GM19043 (cell line): ENCODE data around the gene ENAH.
"Not testable (repeated sequence)": the region's sequence is repeated elsewhere in the genome, so short reads cannot be mapped to it uniquely, and the experiment has no call there.

Experiments used
- ATAC-seq: cut with Tn5 transposase; IDR thresholded peaks from one replicate; pipeline ENCODE4 v1.9.1; 2021; ENCODE audit warnings: low read depth; ENCODE audit not compliant: unreplicated experiment

The ENAH gene

DNA sequence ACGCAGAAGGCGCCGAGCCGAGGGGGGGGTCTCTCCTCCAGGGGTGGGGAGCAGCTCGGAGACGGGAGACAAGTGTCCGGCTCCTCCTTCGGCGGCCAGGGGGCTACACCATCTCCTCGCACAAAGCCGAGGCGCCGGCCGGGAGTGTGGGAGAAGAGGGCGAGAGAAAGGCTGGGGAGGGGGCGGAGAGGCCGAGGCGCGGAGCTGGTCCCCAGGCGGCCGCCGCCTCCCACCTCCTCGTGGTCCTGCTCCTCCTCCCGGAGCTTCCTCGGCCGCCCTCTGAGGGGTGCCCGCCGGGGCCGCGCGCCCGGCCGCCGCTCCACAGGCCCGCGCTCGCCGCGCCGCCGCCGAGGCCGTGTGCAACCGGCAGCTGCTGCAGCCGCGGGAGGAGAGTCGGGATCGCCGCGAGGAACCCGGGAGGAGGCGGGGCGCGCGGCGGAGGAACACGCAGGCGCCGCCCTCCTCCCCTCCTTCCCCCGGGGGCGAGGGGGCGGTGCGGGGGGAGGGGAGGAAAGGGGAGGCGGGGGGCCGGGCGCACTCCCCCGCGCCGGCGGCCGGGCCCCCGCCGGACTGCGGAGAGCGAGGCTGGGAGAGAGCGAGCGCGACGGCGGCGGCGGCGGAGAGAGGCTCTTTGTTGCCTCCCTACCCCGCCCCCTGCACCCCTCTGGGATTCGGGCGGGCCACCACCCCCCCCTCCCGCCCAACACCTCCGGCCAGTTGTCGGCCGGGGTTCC is at the start of gene ENAH:
Gene ENAH, minus strand, starts transcription at position 395 of the 734 bp plus-strand sequence. CDS start 433 bp downstream, outside the sequence.
- no peak for ATAC-seq

DNA sequence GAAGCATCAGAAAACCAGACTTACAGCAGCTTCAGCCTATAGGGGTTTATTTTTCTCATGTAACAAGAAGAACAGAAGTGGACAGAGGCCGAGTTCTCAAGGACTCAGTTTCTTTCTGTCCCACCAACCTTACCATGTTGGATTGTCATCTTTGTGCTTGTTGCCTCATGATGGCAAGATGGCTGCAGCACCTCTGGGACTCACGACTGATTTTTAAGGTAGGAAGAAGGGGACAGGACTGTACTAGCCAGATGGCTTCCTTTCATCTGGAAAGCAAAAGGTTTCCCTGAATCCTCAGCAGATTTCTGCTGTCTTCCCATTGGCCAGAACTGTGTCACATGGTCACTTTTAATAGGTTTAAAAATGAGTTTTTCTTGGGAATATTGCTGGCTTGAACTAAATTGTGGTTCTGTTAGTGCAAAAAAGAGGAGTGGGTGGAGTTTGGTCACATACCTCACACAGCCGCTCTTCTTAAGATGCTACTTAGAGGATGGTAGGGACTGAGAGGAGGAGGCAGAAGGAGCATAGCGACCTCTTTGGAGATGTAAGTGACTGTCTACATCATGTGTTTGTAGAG is 48.1 kb upstream of the ENAH start:
- no peak for ATAC-seq

DNA sequence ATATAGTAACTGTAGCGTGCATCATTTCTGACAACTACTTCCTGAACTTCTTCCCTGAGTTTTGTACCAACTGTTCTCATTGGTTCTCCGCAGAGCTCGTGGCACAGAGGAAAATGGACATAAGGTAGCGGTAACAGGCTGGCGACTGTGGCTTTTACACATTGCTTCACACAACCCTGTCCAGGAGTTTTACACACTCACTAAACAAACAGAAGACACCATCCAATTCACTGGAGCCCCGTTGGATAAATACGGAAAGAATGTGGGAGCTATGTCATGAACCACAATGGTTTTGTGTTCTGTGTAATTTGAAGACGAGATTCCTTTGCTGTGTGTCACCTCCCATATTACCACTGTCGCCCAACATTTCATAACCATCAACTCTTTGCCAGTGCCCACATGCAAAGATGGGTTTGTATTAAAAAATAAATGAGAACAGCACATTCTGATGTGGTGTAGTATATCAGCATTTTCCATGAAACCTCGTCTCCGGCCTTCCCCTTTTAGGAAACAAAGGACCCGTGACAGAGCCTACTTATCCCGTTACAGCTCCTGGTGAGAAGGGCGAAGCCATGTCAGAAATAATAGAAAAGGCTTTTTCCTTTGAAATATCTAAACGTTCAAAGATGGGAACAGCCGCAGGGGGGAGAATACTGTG is 47.4 kb upstream of the ENAH start:
- ATAC-seq, result no peak

DNA sequence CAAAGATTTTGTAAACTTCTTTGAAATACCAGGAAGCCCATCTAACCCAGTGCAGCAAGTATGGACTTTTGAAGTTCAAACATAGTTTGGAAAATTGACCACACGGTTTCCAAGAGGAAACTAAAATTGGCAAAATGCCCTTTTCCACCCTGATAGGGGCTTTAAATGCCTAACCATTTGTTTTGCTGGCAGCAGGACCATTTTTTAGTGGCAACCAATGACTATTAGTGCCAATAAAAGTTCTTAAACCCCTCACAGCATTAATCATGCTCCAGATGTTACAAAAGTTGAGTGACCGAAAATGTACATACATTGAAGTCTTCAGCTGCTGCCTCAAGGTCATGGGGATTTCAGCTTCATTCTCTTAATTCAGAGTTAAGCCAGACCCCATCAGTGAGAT is 46.4 kb upstream of the ENAH start:
- no peak for ATAC-seq

DNA sequence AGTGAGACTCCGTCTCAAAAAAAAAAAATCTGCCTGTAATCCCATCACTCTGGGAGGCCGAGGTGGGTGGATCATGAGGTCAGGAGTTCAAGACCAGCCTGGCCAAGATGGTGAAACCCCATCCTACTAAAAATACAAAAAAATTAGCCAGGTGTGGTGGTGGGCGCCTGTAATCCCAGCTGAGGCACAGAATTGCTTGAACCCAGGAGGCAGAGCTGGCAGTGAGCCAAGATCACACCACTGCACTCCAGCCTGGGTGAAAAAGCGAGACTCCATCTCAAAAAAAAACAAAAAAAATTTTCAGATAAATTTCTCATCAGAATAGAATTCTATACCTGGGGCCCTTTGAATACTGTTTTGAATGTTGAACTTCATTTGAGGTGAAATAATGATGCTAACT is 45.3 kb upstream of the ENAH start:
- not testable (repeated sequence) for ATAC-seq

DNA sequence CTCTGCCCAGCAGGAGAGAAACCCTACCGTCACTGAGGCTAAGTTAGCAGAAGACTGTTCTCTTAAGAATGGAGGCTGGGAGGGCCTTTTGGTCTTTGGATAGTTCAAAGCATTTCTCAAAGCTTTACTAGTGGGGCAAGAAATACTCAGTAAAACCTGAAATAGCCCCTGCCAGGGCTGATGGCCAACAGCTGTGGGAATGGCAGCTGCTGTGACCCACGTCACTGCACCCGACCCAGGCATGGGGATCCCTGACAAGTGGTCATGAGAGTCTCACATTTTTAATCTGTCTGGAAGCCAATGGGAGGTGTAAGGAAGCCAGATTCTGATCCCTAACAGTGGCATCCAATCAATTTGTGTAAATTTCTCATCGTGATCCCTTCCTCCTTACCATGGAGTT is 44.5 kb upstream of the ENAH start:
- ATAC-seq, result no peak

DNA sequence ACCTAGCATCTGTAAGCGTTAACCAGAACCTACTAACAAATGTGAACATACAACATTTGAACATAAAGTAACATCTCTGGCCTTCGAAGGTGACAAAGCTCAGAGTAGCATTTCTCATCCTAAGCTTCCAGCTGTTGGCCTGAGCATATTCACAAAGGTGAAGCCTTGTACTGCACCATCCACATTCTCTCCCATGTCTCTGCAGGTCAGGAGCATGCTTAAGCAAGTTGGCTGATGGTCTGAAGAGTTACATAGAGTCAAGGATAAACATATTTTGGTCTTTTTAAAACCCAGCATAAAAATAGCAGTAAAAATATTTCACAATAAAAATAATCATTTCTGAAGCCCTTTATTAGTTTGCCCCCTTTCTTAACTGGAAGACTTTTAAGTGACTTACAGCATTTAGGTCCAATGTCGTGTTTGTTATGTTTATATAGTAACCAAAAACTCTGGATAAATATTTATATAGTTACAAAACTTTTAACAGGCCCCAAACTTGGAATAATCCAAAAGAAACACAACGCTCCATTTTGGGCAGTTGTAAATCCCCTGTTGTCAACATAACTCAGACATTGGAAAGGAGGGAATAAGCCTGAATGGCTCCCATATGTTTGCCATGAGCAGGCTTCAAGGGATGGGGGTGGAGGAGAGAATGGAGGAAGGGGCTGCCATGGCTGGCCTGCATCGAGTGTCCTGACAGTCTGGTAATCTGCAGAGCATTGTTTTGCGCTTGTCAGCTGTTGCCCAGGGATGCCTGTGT is 42.8 kb upstream of the ENAH start:
- no peak for ATAC-seq

DNA sequence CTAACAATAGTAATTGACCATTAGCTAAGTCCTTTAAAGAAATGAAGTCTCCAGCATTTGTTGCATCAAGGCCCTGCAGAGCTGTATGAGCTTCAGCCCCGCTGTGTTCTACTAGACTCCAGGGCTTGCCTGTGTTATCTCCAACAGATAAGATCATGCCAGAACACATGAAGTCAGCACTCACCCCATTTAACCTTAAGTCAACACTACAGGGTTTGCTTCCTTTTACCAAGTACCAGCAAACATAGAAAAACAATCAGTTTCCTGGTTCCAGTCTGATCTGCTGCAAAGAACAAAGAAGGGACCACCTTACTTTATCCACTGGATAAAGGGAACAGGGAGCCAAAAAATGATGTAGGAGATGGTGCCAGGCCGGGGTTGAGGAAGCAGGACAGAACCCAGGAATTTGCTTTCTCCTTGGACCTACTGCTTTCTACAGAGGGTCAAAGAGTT is 41.3 kb upstream of the ENAH start:
- no peak for ATAC-seq

DNA sequence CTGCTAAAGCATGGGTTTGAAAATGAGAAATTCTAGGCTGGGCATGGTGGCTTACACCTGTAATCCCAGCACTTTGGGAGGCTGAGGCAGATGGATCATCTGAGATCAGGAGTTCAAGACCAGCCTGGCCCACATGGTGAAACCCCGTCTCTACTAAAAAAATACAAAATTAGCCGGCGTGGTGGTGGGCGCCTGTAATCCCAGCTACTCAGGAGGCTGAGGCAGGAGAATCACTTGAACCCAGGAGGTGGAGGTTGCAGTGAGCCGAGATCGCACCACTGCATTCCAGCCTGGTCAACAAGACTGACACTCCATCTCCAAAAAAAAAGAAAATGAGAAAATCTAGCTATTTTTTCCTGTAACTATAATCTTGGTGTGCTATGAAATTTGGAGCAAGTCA is 40.8 kb upstream of the ENAH start:
- not testable (repeated sequence) for ATAC-seq

DNA sequence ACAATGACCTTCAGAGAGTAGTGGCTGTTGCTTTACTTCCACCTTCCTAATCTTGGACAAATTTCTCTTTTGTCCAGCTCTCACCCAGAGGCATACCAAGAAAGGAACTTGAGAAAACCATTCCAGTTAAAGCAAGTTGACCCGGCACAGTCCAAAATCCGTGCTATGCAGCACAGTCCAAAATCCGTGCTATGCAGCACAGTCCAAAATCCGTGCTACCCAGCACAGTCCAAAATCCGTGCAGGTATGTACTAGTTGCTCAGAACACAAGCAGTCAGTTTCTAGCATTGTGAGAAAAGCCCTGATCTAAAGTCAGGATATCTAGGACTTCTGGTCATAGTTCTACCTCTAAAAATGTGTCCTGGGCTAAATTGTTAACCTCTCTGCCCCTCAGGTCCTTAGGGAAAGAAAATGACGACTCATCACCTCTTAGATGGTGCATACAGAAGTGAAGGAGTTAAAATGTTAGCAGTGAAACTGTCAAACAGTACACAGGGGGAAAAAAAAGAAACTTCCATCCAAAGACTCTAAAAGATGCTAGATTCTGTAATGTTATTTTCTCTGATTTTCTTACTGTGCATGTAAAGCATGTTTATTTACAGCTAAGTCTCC is 40.3 kb upstream of the ENAH start:
- no peak for ATAC-seq

DNA sequence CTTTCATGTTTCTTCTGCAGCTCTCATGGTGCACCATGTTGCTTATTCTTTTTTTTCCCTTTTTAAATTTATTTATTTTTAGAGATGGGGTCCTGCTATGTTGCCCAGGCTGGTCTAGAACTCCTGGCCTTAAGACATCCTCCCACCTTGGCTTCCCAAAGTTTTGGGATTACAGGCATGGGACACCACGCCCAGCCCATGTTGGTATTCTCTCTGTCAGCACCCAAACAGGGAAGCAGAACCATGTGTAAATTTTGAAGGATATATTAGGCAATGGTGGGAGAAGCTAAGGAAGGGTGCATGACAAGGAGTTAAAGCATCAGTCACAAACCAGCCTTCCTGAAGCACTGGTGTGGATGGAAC is 39.6 kb upstream of the ENAH start:
- ATAC-seq, result no peak

DNA sequence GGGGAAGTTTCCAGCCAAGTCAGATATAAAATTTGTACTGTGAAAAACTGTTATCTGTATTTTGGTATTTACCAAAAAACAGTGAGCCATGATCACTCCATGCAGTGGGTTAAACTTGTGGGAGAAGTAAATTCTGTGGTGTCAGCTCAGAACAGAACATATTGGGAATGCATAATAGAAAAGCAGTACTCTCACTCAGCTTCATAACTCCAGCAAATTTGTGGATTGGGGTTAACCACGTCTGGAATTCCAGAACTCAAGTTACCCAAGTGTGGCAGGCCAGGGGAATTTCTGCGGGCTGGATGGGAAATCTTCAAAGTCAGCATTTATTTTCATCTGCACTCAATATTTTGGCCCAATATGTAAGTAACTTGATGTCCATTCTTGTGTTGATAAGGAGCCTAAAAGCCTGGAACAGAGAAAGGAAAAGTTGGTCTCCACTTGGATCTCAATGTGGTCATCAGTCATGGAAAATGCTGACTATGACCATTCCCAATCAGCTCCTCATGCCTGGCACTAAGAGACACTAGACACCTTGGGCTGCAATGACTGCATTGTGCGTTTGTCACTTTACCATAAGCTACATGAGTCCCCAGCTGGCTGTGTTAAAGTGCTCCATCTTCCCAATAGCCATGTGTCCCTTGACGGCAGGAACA is 39.1 kb upstream of the ENAH start:
- no peak for ATAC-seq

DNA sequence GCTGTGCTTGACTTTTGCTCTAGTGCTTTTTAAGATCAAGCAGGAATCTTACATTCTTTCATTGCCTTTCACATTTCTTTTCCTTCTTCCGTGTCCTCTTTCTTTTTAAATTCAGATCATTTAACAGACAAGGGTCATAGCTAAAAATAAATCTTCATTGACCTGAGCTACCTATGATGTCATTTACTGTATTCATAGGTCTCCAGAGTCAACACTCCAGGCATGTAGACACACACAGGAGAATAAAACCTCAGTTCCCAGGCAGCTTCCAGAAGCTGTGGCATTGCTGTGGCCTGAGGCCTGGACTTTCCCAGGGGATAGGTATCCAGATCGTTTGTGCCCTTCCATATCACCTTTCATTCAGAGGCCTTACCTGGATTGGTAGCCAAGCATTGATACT is 38.5 kb upstream of the ENAH start:
- no peak for ATAC-seq

DNA sequence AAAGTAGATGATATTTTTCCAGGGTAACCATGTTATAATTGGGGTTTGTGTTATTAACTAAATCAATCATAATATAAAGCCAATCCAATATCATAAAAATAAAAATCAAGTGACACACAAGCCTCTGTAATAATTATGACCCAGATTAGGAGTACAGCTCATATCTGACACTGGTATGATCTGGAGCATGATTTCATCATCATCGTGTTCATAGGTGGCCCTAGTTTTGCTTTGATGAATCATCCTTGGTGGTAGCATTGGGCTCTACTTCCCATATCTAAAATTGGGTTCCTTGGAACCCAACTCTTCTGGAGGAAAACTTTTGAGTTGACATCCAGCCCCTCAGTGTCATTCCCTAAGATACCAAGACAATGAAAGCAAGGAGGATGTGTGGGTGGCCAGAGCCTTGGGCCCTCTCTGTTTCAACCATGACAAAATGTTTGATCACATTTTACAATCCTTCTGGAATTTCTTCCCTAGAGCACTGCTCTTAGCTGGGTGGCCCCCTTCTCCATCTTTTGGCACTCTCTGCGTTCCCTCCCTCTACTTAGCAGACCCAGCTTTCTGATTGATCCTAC is 37.0 kb upstream of the ENAH start:
- ATAC-seq, result no peak

DNA sequence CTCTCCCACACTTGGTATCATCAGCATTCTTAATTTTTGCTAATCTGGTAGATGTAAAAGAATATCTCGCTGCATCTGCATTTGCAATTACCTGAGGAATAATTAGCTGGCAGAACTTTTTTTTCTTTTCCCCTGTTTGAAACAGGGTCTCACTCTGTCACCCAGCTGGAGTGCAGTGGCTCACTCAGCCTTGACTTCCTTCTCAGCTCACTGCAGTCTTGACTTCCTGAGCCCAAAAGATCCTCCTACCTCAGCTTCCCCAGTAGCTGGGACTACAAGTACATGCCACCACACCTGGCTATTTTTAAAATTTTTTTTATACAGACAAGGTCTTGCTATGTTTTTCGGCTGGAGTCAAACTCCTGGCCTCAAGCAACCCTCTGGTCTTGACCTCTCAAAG is 35.4 kb upstream of the ENAH start:
- no peak for ATAC-seq

DNA sequence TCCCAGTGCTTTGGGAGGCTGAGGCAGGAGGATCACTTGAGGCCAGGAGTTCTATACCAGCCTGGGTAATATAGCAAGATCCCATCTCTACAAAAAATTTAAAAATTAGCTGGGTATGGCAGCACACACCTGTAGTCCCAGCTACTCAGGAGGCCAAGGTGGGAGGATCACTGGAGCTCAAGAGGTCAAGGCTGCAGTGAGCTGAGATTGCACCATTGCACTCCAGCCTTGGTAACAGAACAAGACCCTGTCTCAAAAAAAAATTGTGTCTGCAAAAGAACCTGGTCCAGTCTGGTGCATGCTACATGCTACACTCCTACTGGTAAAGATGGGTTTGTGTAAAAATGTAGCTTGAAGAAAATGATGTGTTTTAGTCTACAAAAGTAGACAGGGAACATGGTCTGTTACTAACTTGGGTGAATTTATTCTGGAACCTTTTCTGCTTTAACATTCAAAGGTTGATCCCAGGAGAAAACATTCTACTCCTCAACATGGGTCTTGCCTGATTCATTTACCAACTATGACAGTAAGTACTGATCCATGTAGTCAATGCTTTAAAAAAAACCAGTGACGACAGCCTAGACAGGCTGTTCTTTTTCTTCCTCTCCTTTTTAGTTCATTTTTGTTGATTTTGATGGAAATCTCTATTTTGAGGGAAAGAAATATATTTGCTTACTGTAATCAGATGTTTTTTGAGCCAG is 32.7 kb upstream of the ENAH start:
- ATAC-seq, result no peak

DNA sequence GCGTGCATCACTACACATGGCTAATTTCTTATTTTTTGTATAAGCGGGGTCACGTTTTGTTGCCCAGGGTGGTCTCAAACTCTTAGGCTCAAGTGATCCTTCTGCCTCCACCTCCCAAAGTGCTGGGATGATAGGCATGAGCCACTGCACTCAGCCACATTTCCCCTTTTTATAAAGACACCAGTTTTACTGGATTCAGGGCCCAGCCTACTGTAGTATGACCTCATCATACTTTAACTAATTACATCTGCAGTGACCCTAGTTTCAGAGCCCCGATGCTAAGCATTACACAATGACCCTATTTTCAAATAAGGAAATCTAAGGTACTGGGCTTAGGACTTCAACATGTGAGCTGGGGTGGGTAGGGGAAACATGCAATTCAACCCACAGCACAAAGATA is 31.8 kb upstream of the ENAH start:
- no peak for ATAC-seq

DNA sequence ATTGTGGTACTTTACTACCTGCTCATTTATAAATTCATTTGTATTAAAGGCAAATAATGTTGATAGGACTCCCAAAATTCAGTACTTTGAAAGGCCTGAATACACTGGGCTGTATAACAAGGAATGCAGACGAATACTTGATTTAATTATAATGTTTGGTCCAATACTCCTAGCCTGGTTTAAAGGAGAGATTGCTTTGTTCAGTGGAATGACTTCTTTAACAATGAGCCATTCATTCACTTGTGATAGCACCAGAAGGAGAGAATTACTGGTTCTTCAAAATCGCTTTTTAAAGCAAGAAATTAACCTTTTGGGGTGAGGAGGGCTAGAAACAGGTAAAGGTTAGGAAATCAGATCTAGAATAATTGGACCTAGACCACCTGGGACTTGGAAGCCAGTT is 28.3 kb upstream of the ENAH start:
- ATAC-seq, result no peak

DNA sequence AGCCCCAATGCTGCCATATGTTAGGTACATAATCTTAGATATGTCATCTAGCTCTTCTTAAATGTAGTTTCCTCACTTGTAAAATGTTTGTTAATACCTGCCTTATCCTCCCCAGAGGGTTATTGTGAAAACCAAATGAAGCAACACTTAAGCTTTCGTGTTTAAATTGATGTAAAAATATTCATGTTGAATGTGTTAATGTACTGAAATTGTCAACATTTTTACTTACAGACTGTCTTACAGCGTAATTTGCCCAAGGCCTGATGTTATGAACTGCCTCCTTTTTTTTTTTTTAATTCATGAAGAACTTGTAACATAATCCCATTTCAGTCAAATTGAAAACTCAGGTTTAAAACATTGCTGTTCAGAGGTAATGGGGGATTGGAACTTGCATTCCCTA is 25.6 kb upstream of the ENAH start:
- no peak for ATAC-seq
